Activated CD4-positive, alpha-beta T cell treated with anti-CD3 and anti-CD28 coated beads for 36 hours (primary cell): ENCODE results near the gene TMPRSS9. TPM values are rescaled to one million over a fixed set of nuclear protein-coding genes. Genes with fewer than 3 reads are reported as not detected.

Experiments used
- microRNA-seq: library from miRNA; unstranded; fragments of <30 nt; microRNA quantifications from one replicate; pipeline ENCODE4 v1.2.0, GENCODE V29; 2021; ENCODE audit warnings: borderline replicate concordance
- total RNA-seq, 2 experiments: library from RNA; stranded (reverse); gene quantifications; one replicate each; pipeline ENCODE4 v1.2.3, GENCODE V29; 2021

Gene TMPRSS9
- total RNA-seq, 2 experiments from 2014 or later = not detected

Small RNAs within 50 kb of the gene (microRNA-seq; reads per million reads assigned to microRNA genes)
- 1.1 reads per million for gene MIR7108

Other genes with a start within 250 kb of the TMPRSS9 start
- gene AP3D1, start 208.7 kb upstream of the TMPRSS9 start, total RNA-seq = 100 to 1,000 TPM in 1 of 2 experiments, 10 to 100 TPM in 1; 82.7 to 105 TPM
- 10 to 100 TPM; 62.5 to 73.8 TPM for gene DOT1L, start 196.3 kb upstream of the TMPRSS9 start, total RNA-seq
- gene PLEKHJ1, start 123.9 kb upstream of the TMPRSS9 start, total RNA-seq = 10 to 100 TPM; 38.4 to 61.8 TPM
- 100 to 1,000 TPM; 146 to 192 TPM for gene SF3A2, start 123.4 kb upstream of the TMPRSS9 start, total RNA-seq
- 1 to 10 TPM; 1.9 to 2.7 TPM for gene AMH, start 110.9 kb upstream of the TMPRSS9 start, total RNA-seq
- under 1 TPM; 0.39 to 0.75 TPM for gene JSRP1, start 103.8 kb upstream of the TMPRSS9 start, total RNA-seq
- not detected for gene PEAK3, start 78.1 kb upstream of the TMPRSS9 start, total RNA-seq
- not detected for gene LINGO3, start 52.1 kb upstream of the TMPRSS9 start, total RNA-seq
- 100 to 1,000 TPM; 113 to 134 TPM for gene LSM7, start 31.7 kb upstream of the TMPRSS9 start, total RNA-seq
- 10 to 100 TPM; 37.7 to 48.5 TPM for gene SPPL2B, start 31.6 kb upstream of the TMPRSS9 start, total RNA-seq
- 100 to 1,000 TPM in 1 of 2 experiments, 10 to 100 TPM in 1; 70.7 to 104 TPM for gene TIMM13, start 67.3 kb downstream of the TMPRSS9 start, total RNA-seq
- gene LMNB2, start 96.7 kb downstream of the TMPRSS9 start, total RNA-seq = 10 to 100 TPM; 91.0 to 93.9 TPM
- gene GADD45B, start 115.9 kb downstream of the TMPRSS9 start, total RNA-seq = 10 to 100 TPM; 57.7 to 71.2 TPM